Breast epithelium (tissue), 4 donors: ENCODE results near the gene RTEL1. TPM values are rescaled to one million over a fixed set of nuclear protein-coding genes. Genes with fewer than 3 reads are reported as not detected.

ENCODE experiments used
- DNase-seq, 2 donors: peaks; one replicate each; pipeline ENCODE4 v3.0.0-alpha.2; 2019; ENCODE audit warnings: low spot score in 2 of 2
- H3K27ac ChIP-seq, 2 donors: fragments of 200-600 bp; sonication (generic) in 1 of 2; one replicate each; pipeline ENCODE4 v1.5.1; 2016 to 2019; ENCODE audit warnings: mild to moderate bottlenecking in 1 of 2
- H3K27me3 ChIP-seq, 2 donors: fragments of 200-600 bp; sonication (generic) in 1 of 2; one replicate each; pipeline versions ENCODE4 v1.5.1 to v1.6.0; 2017 to 2019; ENCODE audit warnings: control low read depth in 1 of 2, mild to moderate bottlenecking in 1 of 2
- H3K36me3 ChIP-seq: fragments of 200-600 bp; one replicate; pipeline ENCODE4 v1.5.1; 2019
- H3K4me1 ChIP-seq, 2 donors: fragments of 200-600 bp; sonication (generic); one replicate each; pipeline ENCODE4 v1.5.1; 2016 to 2019; ENCODE audit warnings: control low read depth in 1 of 2
- H3K4me3 ChIP-seq, 3 donors: fragments of 200-600 bp; sonication (generic); 1 replicate in 2 of 3; 2 replicates in 1 of 3; pipeline ENCODE4 v1.5.1; 2016 to 2019; ENCODE audit warnings: mild to moderate bottlenecking in 3 of 3, moderate library complexity in 2 of 3
- H3K9me3 ChIP-seq, 2 donors: fragments of 200-600 bp; sonication (generic) in 1 of 2; one replicate each; pipeline ENCODE4 v1.5.1; 2016 to 2019; ENCODE audit warnings: control low read depth in 1 of 2
- CTCF ChIP-seq, 3 donors: fragments of 450-650 bp; IDR thresholded peaks; one replicate each; pipeline ENCODE4 v1.5.1; 2016 to 2017; ENCODE audit warnings: antibody characterized with exemption in 3 of 3, mild to moderate bottlenecking in 3 of 3, moderate library complexity in 3 of 3
- POLR2A ChIP-seq: fragments of 450-650 bp; IDR thresholded peaks from one replicate; pipeline ENCODE4 v1.6.1; 2016; ENCODE audit warnings: antibody characterized with exemption, mild to moderate bottlenecking, moderate library complexity
- POLR2AphosphoS5 ChIP-seq, 3 donors: sonication (generic); formaldehyde crosslinking; IDR thresholded peaks; one replicate each; pipeline ENCODE4 v1.6.1; 2017; ENCODE audit warnings: antibody characterized with exemption in 3 of 3
- intact Hi-C: fragments of 100-400 bp; cut with DNase I; formaldehyde crosslinking; loops from one replicate; pipeline ENCODE4 v1.15.1; 2023; ENCODE audit warnings: low total_unique reads
- total RNA-seq, 3 donors: library from RNA; depleted of rRNA; stranded (reverse); fragments of >200 nt; gene quantifications; one replicate each; pipeline ENCODE4 v1.1.0, GENCODE V29; 2016

The RTEL1 gene
- total RNA-seq, 3 donors from 2014 or later: 12.5 to 22.3 (median 15.1) TPM

- intact Hi-C loops: no loop called here
- H3K4me1 ChIP-seq: no peaks in the 10 kb centered on the region
- H3K9me3 ChIP-seq: no peaks in the 10 kb centered on the region
- H3K27ac ChIP-seq: no peak overlapping the region
- TF ChIP-seq POLR2A: no peak
- no peak for TF ChIP-seq CTCF (IDR thresholded peaks at IDR 0.05)
- TF ChIP-seq POLR2AphosphoS5 (IDR thresholded peaks at IDR 0.05): no peak
- no peak for DNase-seq
- no peak overlapping the region for H3K4me3 ChIP-seq
- H3K27me3 ChIP-seq: no peaks in the 10 kb centered on the region
- no peaks in the 10 kb centered on the region for H3K36me3 ChIP-seq
Measured at GRCh38 chr20:63672666-63673065, 14.6 kb downstream of the RTEL1 start.

- no peak overlapping the region for H3K4me3 ChIP-seq
- no peaks in the 10 kb centered on the region for H3K4me1 ChIP-seq
- no peaks in the 10 kb centered on the region for H3K36me3 ChIP-seq
- no peak overlapping the region for H3K27ac ChIP-seq
- no peak for DNase-seq
- TF ChIP-seq POLR2A (no peak), POLR2AphosphoS5 (IDR thresholded peaks at IDR 0.05) (no peak), CTCF (IDR thresholded peaks at IDR 0.05) (no peak)
- no peaks in the 10 kb centered on the region for H3K27me3 ChIP-seq
- no peaks in the 10 kb centered on the region for H3K9me3 ChIP-seq
- intact Hi-C loops: no loop called here
Measured at GRCh38 chr20:63673951-63674350, 15.8 kb downstream of the RTEL1 start.

- Histone ChIP-seq H3K27me3 (no peaks in the 10 kb centered on the region), H3K36me3 (no peaks in the 10 kb centered on the region), H3K4me1 (no peaks in the 10 kb centered on the region), H3K9me3 (no peaks in the 10 kb centered on the region), H3K27ac (no peak overlapping the region), H3K4me3 (no peak overlapping the region)
- TF ChIP-seq CTCF (IDR thresholded peaks at IDR 0.05) (no peak), POLR2AphosphoS5 (IDR thresholded peaks at IDR 0.05) (no peak), POLR2A (no peak)
- intact Hi-C loops: no loop called here
- no peak for DNase-seq
Measured at GRCh38 chr20:63675681-63676368, 17.7 kb downstream of the RTEL1 start.

GRCh38 chr20:63678071-63678470 is 20.0 kb downstream of the RTEL1 start:
- no peaks in the 10 kb centered on the region for H3K27me3 ChIP-seq
- H3K4me1 ChIP-seq: peaks cover 8 to 9% of the 10 kb centered on the region in 2 donors
- no peaks in the 10 kb centered on the region for H3K36me3 ChIP-seq
- intact Hi-C loops: no loop called here
- no peak overlapping the region for H3K27ac ChIP-seq
- no peaks in the 10 kb centered on the region for H3K9me3 ChIP-seq
- DNase-seq: no peak
- H3K4me3 ChIP-seq: no peak overlapping the region
- TF ChIP-seq POLR2AphosphoS5 (IDR thresholded peaks at IDR 0.05) (no peak), POLR2A (no peak), CTCF (IDR thresholded peaks at IDR 0.05) (no peak)

- H3K36me3 ChIP-seq: no peaks in the 10 kb centered on the region
- peaks cover 8 to 9% of the 10 kb centered on the region in 2 donors for H3K4me1 ChIP-seq
- DNase-seq: no peak
- TF ChIP-seq POLR2AphosphoS5 (IDR thresholded peaks at IDR 0.05) (no peak), CTCF (IDR thresholded peaks at IDR 0.05) (no peak), POLR2A (no peak)
- H3K27me3 ChIP-seq: no peaks in the 10 kb centered on the region
- intact Hi-C loops: no loop called here
- no peaks in the 10 kb centered on the region for H3K9me3 ChIP-seq
- H3K27ac ChIP-seq: no peak overlapping the region
- H3K4me3 ChIP-seq: no peak overlapping the region
Measured at GRCh38 chr20:63678667-63679465, 20.8 kb downstream of the RTEL1 start.
